Measurements from ENCODE around the gene CLDND2.

CLDND2 gene

DNA sequence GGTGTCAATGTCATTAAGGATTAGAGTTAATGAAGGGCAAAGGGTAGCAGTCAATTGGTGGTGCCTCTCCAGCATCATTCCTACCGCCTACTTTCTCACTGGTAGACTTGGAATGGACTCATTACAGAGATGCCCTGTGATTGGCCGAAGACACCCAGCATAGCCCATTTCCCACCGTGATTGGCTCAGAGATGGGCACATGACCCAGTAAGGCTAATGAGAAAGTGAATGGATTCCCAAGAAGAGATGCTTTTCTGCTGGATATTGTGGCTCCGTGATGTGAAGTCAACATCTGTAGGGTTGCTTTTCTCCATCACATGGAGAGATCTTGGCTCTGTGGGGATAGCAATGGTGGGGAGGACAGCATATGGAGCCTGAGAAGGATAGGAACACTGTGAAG, 38.4 kb downstream of the CLDND2 start:
- no peak for DNase-seq (ENCODE audit: low spot score)

DNA sequence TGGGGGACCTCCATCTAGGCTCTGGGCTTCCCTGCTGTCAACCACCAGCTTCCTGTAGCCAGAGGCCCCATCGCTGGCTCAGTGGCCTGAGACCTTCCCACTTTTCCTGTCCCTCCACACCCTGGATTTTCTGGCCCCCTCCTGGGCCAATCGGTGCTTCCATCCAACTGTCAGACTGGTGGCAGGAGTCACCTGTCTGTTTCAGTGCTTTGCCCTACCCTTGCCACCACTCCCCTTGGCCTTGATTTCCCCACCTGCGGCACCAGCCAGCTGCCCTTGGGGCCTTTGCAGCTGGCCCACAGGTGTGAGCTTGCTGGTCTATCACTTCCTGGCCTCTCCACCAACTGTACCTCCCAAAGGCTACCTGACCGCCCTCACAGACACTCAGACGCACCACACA, 39.4 kb downstream of the CLDND2 start:
- DNase-seq (ENCODE audit: low spot score) = no peak

DNA sequence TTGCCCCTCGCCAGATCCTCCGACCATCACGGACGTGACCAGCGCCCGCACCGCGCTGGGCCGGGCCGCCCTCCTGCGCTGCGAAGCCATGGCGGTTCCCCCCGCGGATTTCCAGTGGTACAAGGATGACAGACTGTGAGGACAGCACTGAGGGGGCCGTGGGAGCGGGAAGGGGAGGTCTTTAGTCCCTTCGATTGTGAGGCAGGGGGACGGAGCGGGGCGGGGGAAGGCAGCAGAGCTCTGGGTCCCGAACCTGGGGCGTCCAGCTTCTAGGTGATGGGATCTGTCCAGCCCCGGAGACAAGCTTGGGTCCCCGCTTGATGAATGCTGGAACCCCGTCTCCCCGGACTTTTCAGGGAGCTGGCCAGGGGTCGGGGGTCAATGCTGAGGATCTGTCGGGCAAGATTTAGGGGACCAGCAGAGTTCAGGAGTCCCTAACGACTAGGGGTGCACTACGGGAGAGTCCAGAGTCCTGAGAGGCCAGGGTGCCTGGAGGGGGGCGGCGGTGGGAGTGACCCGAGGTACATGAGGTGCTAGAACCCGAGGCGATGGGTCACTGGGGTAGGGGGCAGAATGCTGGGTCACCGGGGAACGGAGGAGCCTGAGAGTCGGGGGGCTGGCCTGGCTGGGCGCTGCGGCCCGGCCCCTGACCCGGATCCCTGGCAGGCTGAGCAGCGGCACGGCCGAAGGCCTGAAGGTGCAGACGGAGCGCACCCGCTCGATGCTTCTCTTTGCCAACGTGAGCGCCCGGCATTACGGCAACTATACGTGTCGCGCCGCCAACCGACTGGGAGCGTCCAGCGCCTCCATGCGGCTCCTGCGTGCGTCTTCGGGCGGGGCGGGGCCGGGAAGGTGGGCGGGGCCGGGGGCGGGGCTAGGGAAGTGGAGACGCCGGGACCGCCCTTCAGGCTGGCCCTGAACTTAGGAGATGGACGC, 41.5 kb downstream of the CLDND2 start:
- DNase-seq (ENCODE audit: low spot score) = peak; percentile 70

DNA sequence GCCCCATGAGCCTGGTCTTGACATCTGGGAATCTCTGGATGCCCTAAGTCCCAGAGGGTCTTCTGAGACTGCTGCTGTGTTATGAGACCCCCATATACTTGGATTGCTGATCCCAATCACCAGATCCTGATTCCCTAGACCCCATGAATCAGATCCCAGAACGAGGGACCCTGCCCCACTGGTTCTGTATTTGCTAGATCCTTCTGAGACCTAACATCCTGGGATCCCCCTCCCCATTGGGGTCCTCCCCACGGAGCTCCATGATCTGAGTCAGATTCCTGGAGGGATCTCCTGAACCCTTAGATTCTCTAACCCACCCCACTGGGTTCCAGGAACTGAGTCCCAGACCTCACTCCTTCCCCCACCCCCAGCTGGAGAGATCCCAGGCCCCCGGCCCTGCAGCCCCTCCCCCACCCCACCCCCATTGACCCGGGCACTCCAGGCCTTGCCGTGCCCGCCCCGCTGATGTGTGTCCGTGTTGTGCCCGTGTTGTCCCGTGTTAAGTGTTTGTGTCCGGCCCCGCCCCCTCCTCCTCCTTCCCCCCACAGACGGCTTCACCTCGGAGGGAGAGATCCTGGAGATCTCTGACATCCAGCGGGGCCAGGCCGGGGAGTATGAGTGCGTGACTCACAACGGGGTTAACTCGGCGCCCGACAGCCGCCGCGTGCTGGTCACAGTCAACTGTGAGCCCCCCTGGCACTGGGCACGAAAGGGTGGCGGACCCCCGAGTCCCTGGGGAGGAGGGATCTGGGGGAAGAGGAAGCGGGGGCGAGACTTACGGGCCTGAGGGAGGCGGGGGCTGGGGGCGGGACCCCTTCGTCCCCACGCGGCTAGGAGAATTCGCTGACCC, 42.4 kb downstream of the CLDND2 start:
- DNase-seq (ENCODE audit: low spot score) = no peak

DNA sequence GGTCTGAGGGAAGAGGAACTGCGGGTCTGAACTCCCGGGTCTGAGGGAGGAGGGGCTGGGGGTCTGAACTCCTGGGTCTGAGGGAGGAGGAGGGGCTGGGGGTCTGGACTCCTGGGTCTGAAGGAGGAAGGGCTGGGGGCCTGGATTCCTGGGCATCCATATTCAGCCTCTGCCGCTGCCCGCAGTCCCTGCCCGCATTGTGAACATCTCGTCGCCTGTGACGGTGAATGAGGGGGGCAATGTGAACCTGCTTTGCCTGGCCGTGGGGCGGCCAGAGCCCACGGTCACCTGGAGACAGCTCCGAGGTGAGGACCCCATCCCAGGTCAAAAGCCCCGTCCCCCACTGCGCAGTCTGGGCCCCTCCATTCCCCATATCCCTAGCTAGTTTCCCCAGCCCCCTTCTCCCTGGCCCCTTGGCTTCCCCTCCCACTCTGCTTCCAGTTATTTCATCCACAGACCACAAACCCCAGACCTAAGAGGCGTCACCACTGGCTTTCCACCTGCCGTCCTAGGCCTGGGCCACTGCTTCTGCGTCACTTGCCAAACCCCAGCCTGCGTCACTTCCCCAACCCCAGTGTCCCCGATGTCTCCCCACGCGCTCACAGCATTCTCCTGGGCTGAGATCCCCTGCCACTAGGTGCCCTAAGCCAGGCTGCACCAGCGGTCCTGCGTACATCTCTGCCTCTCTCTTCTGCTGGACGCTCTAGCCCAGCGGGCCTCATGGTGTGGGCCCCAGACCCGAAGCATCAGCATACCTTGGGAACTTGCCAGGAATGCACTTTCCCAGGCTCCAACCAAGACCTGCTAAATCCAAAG, 43.4 kb downstream of the CLDND2 start:
- DNase-seq (ENCODE audit: low spot score) = no peak

DNA sequence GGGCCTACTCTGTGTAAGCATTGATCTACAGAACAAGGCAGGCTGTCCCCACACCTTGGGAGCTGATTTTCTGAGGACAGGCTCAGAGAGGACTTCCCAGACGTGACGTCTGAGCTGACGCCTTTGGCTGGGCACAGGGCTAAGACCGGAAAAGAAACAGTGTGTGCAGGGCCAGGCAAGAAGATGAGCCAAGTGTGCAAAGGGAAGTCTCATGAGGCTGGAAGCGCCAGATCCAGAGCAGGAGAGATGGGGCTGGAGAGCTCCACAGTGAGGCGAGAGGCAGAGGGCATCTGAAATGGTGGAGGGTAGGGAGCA, 44.7 kb downstream of the CLDND2 start:
- DNase-seq (ENCODE audit: low spot score) = no peak

DNA sequence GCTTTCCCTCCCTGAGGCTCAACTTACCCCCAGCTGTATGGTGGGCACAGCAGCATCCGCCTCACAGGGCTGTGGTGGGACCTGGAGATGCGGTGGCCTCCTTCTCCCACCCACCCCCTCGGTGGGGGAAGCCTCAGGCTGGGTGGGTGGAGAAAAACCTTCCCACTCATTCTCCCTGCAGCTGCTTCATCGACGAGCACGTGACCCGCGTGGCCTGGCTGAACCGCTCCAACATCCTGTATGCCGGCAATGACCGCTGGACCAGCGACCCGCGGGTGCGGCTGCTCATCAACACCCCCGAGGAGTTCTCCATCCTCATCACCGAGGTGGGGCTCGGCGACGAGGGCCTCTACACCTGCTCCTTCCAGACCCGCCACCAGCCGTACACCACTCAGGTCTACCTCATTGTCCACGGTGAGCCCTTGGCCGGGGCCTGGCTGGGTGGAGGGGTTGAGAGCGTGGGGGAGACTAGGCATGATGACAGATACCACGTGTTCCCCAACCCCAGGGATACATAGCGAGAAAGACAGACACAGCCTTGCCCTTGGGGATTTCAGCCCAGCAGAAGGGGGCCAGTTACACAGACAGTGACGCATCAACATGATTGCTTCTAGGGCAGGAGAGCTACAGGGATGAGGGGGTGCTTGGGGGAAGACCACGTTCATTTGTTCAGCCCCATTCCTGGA, 45.2 kb downstream of the CLDND2 start:
- DNase-seq (ENCODE audit: low spot score) = no peak

DNA sequence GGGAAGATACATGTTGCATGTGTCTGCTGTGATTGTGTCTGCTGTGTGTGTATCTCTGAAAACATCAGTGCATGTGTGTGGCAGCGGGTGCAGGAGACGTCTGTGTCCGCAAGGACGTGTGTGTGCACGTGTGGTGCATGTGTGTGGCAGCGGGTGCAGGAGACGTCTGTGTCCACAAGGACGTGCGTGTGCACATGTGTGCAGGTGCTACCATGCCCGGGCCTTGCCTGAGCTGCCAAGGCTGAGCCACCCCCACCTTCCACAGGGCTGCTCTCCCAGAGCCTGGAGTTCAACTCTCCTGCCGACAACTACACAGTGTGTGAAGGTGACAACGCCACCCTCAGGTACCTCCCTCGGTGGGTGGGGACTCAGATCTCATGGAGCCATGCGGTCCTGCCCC, 47.0 kb downstream of the CLDND2 start:
- no peak for DNase-seq (ENCODE audit: low spot score)

DNA sequence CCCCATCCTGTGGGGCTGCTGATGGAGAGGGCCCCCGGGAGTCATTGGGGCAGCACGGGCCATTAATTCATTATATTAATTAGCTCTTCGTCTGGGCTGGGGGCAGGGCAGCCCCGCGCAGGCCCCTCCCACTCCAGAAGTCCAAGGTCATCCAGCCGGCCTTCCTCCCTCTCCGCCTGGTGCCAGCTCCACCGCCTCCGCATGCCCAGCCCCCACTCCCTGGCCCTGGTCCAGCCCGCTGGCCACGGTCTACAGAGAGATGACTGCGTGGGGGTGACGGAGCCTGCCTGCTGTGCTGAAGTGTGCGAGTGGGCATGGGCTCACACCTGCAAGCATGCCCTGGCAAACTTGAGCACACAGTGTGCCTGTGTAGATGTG, 48.5 kb downstream of the CLDND2 start:
- no peak for DNase-seq (ENCODE audit: low spot score)

DNA sequence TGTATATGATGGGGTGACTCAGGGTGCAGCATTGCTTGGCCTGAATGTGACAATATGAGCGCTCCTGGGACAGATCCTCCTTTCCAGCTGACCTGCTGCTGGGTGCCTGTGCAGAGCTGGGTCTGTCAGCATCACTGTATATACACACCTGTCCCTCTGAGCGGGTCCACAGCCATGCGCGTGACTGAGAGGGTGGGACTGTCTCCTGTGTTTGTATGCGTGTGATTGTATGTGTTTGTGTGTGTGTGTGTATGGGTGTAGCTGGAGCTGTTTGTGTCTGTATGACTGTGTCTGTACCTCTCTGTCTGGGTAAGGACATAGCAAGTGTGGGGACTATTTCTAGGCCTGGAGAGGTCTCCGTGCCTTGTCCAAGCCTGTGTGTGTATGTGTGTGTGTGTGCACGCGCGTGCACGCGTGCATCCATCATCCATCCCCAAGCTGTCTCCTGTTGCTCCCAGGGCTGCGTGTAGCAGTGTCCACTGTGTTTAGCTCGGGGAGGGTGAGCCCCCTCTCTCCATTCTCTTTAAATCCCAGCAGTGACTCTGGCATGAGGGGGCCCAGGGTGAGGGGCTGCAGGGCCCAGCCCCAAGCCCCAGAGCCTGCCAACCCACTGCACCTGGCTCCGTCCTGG, 49.0 kb downstream of the CLDND2 start:
- DNase-seq (ENCODE audit: low spot score) = no peak

DNA sequence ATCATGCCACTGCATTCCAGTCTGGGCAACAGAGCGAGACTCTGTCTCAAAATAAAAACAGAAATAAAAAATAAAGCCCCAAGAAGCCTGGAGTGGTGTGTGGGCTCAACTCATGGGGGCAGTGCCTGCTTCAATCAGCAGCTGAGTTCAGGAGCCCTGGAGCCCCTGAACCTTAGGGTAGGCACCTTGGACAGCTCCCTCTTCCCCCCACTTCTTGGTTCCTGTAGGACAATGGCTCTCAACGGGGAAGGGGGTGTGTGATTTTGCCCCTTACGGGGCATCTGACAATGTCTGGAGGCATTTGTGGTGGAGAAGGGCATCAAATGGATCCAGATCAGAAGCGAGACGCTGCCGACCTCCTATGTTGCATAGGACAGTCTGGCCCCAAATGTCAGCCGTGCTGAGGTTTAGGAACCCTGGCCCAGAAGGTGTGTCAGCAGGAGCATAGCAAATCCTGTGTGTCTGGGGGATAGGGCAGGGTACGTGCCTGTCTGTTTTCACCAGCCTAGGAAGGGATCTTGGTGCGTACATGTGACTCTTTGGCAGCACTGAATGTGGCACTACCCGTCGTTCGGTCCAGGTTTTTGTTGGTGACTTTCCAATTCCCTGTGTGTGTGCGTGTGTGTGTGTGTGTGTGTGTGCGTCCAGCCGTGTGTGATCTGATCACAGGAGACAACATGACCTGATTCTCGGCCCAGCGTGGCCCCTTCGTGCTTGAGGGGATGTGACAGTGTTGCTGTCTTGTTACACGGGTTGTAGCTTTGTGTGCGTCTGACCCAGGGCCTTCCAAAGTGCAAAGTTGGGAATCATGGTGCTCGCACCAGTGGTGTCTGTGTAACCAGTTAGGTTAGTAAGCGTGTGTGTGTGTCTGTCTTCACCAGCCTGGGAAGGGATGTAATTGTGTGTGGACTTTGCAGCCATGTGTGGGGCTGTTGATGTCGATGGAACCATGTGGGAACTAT, 49.8 kb downstream of the CLDND2 start:
- DNase-seq (ENCODE audit: low spot score) = no peak

DNA sequence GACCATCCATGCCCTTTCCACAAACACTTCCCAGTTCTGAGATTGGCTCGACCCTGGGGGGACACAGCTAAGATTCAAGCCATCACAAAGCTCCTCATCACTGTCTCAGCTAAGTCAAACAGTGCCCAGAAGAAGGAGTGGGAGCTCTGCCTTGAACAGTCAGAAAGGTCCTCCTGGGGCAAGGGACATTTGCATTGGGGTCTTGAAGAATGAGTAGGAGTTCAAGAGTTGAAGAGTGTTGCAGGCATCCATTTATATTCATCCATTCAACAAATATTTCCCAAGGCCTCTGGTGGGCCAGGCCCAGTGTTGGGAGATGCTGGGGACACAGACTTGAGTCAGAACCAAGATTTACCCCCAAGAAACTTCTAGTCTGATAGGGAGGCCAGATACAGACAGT, 50.8 kb downstream of the CLDND2 start:
- DNase-seq (ENCODE audit: low spot score) = no peak

DNA sequence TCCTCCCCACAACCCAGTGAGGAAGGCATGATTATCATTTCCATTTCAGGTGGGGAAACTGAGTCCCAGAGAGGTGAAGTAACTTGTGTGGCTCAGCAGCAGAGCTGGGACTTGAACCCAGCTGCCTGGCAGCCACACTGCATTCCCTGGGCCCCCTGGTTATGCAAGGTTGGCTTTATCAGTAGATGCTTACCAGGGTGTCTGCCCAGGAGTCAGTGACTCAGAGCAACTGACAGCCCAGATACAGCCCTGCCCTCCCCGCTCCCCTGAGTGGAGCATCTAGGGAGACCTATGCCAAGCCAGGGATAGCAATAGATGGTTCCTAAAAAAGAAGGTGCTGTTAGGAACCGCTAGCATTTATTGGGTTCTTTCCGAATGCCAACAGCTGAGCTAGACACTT, 51.4 kb downstream of the CLDND2 start:
- no peak for DNase-seq (ENCODE audit: low spot score)
